HUES6 (cell line): ENCODE results near the gene ITGA3.

ENCODE experiments used
- H3K27ac ChIP-seq: 2 replicates; pipeline ENCODE4 v1.7.0; 2013; ENCODE audit warnings: low read depth, mild to moderate bottlenecking, low read length, inconsistent platforms
- H3K27me3 ChIP-seq: 2 replicates; pipeline ENCODE4 v1.6.1; 2013; ENCODE audit warnings: low read length; ENCODE audit not compliant: control insufficient read depth, insufficient read depth
- H3K36me3 ChIP-seq: 2 replicates; pipeline ENCODE4 v1.6.1; 2013; ENCODE audit warnings: low read length; ENCODE audit not compliant: control insufficient read depth, insufficient read depth
- H3K4me1 ChIP-seq: 2 replicates; pipeline ENCODE4 v1.6.1; 2013; ENCODE audit warnings: low read length; ENCODE audit not compliant: control insufficient read depth, insufficient read depth
- H3K4me3 ChIP-seq: 2 replicates; pipeline ENCODE4 v1.5.1; 2013; ENCODE audit warnings: low read depth, low read length
- H3K9ac ChIP-seq: one replicate; pipeline ENCODE4 v1.6.1; 2013; ENCODE audit warnings: mild to moderate bottlenecking, low read length
- H3K9me3 ChIP-seq: 2 replicates; pipeline ENCODE4 v1.6.1; 2013; ENCODE audit warnings: low read depth, low read length; ENCODE audit not compliant: control insufficient read depth, insufficient read depth

Gene ITGA3

GRCh38 chr17:50024808-50025207, 31.1 kb upstream of the ITGA3 start:
- Histone ChIP-seq H3K9me3 (peaks cover 15% of the 10 kb centered on the region), H3K27ac (no peak overlapping the region), H3K4me3 (no peak overlapping the region)

GRCh38 chr17:50026046-50026675, 29.7 kb upstream of the ITGA3 start:
- Histone ChIP-seq H3K27ac (no peak overlapping the region), H3K27me3 (peaks cover 3% of the 10 kb centered on the region; the same call in 1 of the 2 replicates), H3K9ac (no peak overlapping the region), H3K9me3 (peaks cover 15% of the 10 kb centered on the region), H3K4me3 (no peak overlapping the region), H3K36me3 (no peaks in the 10 kb centered on the region), H3K4me1 (peaks cover 18% of the 10 kb centered on the region)

More at GRCh38 chr17:50024808-50025207, 31.1 kb upstream of the ITGA3 start:
- peaks cover 18% of the 10 kb centered on the region for H3K4me1 ChIP-seq
- peaks cover 3% of the 10 kb centered on the region; the same call in 1 of the 2 replicates for H3K27me3 ChIP-seq
- H3K9ac ChIP-seq: no peak overlapping the region
- no peaks in the 10 kb centered on the region for H3K36me3 ChIP-seq

- no peaks in the 10 kb centered on the region for H3K27me3 ChIP-seq
- no peak overlapping the region for H3K27ac ChIP-seq
- peaks cover 15% of the 10 kb centered on the region for H3K9me3 ChIP-seq
- peak overlapping the region; percentile 17; the same call in 1 of the 2 replicates for H3K4me3 ChIP-seq
- peaks cover 18% of the 10 kb centered on the region for H3K4me1 ChIP-seq
- no peak overlapping the region for H3K9ac ChIP-seq
- H3K36me3 ChIP-seq: no peaks in the 10 kb centered on the region
These were observed 29.1 kb upstream of the ITGA3 start for GRCh38 chr17:50026837-50027171.

GRCh38 chr17:50027172-50027880, 28.6 kb upstream of the ITGA3 start:
- Histone ChIP-seq H3K9ac (no peak overlapping the region), H3K36me3 (no peaks in the 10 kb centered on the region), H3K27me3 (no peaks in the 10 kb centered on the region), H3K9me3 (peaks cover 15% of the 10 kb centered on the region), H3K27ac (no peak overlapping the region), H3K4me1 (peaks cover 18% of the 10 kb centered on the region), H3K4me3 (peak overlapping the region; percentile 17; the same call in 1 of the 2 replicates)

- Histone ChIP-seq H3K4me3 (peak overlapping the region; percentile 1; the same call in 1 of the 2 replicates), H3K27ac (no peak overlapping the region), H3K4me1 (peaks cover 18% of the 10 kb centered on the region), H3K27me3 (no peaks in the 10 kb centered on the region), H3K9ac (peak overlapping the region; percentile 9), H3K36me3 (no peaks in the 10 kb centered on the region), H3K9me3 (peaks cover 15% of the 10 kb centered on the region)
These were observed 27.8 kb upstream of the ITGA3 start for GRCh38 chr17:50027881-50028735.

GRCh38 chr17:50028736-50029120, 27.2 kb upstream of the ITGA3 start:
- Histone ChIP-seq H3K27me3 (no peaks in the 10 kb centered on the region), H3K27ac (no peak overlapping the region), H3K4me3 (peak overlapping the region; percentile 1; the same call in 1 of the 2 replicates), H3K36me3 (no peaks in the 10 kb centered on the region), H3K4me1 (peaks cover 18% of the 10 kb centered on the region), H3K9ac (peak overlapping the region; percentile 9), H3K9me3 (peaks cover 12% of the 10 kb centered on the region)

- Histone ChIP-seq H3K4me1 (peaks cover 19% of the 10 kb centered on the region), H3K36me3 (no peaks in the 10 kb centered on the region), H3K9ac (no peak overlapping the region), H3K27me3 (no peaks in the 10 kb centered on the region), H3K27ac (no peak overlapping the region), H3K9me3 (peaks cover 8% of the 10 kb centered on the region), H3K4me3 (no peak overlapping the region)
These were observed 26.7 kb upstream of the ITGA3 start for GRCh38 chr17:50029185-50029584.

DNA sequence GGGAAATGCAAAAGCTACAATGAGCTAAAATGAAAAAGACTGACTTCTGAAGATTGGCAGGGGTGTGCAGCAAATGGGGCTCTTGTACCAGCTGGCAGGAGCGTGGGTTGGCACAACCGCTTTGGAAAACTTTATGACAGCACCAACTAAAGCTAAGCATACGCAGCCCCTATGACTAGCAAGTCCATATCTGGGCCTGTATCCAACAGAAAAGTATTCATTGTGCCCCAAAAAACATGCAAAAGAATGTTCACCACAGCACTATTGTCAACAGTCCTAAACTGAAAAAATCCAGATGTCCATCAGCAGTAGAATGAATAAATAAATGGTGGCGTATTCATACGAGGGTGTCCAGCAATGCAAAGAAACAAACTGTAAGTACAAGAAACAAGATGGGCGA, 22.6 kb upstream of the ITGA3 start:
- no peak overlapping the region for H3K27ac ChIP-seq
- no peak overlapping the region for H3K4me3 ChIP-seq
- no peaks in the 10 kb centered on the region for H3K9me3 ChIP-seq
- no peaks in the 10 kb centered on the region for H3K27me3 ChIP-seq
- peaks cover 23% of the 10 kb centered on the region for H3K4me1 ChIP-seq
- H3K36me3 ChIP-seq: no peaks in the 10 kb centered on the region
- H3K9ac ChIP-seq: no peak overlapping the region

GRCh38 chr17:50034498-50035364, 21.2 kb upstream of the ITGA3 start:
- H3K9me3 ChIP-seq: no peaks in the 10 kb centered on the region
- no peak overlapping the region for H3K9ac ChIP-seq
- no peak overlapping the region for H3K27ac ChIP-seq
- H3K4me1 ChIP-seq: peaks cover 16% of the 10 kb centered on the region
- no peak overlapping the region for H3K4me3 ChIP-seq
- no peaks in the 10 kb centered on the region for H3K36me3 ChIP-seq
- no peaks in the 10 kb centered on the region for H3K27me3 ChIP-seq

DNA sequence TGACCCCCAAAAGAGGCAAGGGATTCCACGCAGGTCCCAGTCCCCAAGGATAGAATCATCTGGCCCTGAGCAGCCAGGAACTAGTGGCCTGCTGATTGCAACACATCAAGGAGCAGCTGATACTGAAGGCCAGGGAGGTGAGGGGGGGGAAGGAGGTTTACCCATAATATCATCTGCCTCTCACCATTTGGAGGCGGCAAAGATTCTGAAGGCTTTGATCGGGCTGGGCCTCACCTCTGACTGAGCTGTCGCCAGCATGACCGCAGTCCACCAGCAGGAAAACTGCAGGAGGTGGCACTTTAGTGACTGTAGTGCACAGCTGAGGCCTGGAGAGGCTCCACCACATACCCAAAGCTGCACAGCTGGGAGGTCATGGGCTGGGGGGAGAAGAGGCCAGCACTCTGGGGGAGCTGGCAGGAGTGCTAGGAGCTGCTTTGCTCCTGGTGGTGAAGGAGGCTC, 20.5 kb upstream of the ITGA3 start:
- H3K4me1 ChIP-seq: peaks cover 16% of the 10 kb centered on the region
- no peaks in the 10 kb centered on the region for H3K36me3 ChIP-seq
- no peak overlapping the region for H3K27ac ChIP-seq
- H3K9ac ChIP-seq: no peak overlapping the region
- no peaks in the 10 kb centered on the region for H3K9me3 ChIP-seq
- no peak overlapping the region for H3K4me3 ChIP-seq
- no peaks in the 10 kb centered on the region for H3K27me3 ChIP-seq
